Measurements from ENCODE around the gene TMEM45A.
"Not testable (repeated sequence)": the region's sequence is repeated elsewhere in the genome, so short reads cannot be mapped to it uniquely, and the experiment has no call there.

TMEM45A gene, protein sequence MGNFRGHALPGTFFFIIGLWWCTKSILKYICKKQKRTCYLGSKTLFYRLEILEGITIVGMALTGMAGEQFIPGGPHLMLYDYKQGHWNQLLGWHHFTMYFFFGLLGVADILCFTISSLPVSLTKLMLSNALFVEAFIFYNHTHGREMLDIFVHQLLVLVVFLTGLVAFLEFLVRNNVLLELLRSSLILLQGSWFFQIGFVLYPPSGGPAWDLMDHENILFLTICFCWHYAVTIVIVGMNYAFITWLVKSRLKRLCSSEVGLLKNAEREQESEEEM

DNA sequence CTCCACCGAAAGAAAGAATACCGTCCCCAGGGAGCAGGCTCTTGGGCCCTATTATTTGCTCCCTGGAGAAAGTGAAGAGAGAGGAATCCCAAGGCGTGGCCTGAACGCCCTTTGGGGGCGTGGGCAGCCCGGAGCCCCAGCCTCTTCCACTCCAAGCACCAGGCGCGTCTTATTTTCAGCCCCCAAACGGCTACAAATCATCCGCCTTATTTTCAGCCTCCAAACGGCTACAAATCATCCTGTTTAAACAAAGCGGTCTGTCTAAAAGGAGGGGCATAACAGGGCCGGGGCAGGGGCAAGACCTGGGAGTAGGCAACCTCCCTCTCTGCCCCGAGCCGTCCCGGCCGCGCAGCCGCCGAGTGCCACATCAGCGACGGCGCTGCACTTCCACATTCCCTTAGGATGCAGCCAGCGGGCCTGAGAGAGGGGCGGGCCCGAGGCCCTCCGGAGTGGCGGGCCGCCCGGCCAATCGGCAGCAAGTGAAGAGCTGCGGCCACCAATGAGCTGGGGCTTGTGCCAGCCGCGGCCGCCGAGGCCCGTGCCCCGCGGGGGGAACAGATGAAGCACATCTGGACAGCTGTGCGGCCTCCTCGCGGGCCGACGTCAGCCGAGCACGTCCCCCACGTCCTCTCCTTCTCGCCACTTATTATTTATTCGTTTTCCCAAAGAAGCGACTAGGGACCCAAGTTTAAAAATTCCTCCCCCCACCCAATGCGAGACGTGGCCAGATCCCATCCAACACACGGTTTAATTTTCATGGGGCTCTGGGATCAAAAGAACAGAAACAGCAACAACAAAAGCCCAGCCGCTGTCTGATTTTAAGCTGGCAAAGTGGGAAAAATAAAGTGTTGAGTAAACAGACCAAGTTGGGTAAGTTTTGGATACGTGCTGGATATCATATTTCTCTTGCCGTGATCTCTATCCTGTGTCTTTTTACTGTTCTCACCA, at the start of gene TMEM45A:
TMEM45A (plus strand) TSS at position 561 of the 948 bp plus-strand sequence. CDS start 62,593 bp downstream, outside the sequence.
- no peak for FAIRE-seq

GRCh38 chr3:100443690-100444089, 48.7 kb upstream of the TMEM45A start:
- FAIRE-seq: no peak

DNA sequence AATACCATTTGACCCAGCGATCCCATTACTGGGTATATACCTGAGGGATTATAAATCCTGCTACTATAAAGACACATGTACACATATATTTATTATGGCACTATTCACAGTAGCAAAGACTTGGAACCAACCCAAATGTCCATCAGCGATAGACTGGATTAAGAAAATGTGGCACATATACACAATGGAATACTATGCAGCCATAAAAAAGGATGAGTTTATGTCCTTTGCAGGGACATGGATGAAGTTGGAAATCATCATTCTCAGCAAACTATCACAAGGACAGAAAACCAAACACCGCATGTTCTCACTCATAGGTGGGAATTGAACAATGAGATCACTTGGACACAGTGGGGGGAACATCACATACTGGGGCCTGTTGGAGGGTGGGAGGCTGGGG, 45.4 kb upstream of the TMEM45A start:
- not testable (repeated sequence) for FAIRE-seq

DNA sequence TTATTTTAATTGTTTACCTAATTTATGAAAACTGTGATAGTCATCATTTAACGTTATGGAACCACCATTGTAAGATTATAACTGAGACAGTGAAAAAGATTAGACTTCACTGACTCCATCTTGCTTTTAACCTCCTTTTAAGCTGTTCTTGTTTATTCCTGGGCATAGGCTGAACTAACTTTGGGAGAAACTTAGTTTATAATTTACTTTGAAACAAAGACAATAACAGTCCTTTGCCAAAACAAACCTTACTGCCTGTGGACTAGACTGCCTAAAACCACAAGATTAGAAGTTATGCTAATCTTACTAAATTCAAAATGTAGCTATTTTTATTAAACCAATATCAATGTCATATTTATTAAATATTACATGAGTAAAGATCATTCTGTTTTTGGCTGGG, 44.3 kb upstream of the TMEM45A start:
- no peak for FAIRE-seq

GRCh38 chr3:100449214-100449613, 43.2 kb upstream of the TMEM45A start:
- no peak for FAIRE-seq

DNA sequence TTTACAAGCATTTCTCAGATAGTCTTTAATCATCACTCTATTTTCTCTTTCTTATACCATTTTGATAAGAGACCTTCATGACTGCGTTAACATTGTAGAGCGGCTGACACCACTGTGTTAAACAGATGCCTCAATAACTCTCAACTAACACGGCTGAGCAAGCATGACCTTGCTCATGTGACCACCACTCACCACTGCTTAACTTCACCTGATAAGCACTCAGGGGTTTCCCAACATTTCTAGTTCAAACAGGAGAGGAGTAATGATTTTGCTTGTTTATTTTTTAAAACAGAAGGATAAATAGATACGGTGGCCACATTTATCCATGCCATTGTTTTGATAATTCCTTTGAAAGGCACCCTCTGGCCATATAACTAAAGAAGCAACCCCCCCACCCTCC, 37.7 kb upstream of the TMEM45A start:
- no peak for FAIRE-seq

GRCh38 chr3:100455841-100456550, 36.4 kb upstream of the TMEM45A start:
- FAIRE-seq: no peak

GRCh38 chr3:100456745-100457144, 35.7 kb upstream of the TMEM45A start:
- no peak for FAIRE-seq

GRCh38 chr3:100457811-100458210, 34.6 kb upstream of the TMEM45A start:
- no peak for FAIRE-seq

- no peak for FAIRE-seq
Observed at GRCh38 chr3:100458814-100459213, 33.6 kb upstream of the TMEM45A start.

DNA sequence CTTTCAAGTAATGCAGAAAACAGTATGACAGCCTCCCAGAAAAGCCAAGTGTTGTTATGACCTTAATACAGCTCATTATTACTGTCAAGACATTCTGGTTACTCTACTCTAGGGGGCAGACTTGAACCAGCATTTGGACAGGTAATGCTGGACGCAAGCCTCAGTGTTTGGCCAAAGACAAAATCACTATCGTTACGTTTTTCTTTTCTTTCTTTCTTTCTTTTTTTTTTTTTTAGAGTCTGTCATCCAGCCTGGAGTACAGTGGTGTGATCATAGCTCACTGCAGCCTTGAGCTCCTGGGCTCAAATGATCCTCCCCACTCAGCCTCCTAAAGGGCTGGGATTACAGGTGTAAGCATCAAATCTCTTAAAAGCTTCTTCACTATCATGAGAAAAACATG, 29.4 kb upstream of the TMEM45A start:
- peak; percentile 84 for FAIRE-seq

DNA sequence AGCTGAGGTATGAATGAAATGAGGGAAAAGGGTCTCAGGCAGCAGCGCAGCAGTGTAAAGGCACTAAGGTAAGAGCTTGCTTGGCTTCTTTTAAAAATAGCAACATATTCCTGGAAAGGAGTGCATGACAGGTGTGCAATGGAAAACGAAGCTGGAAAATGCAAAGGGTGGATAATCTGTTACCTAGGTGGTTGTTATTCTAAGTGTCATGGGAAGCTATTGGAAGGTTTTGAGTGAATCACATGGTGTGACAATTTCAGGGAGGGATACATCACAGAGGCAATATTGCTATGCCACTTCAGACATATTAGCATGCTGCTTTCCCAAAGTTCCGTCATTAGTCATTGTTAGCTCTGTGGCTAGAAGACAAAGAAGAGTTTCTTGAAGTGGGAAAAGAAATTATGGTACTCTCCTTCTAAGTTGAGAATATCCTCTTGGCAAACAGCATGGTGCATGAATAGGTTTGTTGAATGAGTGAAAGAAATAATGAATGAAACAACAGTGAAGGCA, 28.7 kb upstream of the TMEM45A start:
- FAIRE-seq: no peak

DNA sequence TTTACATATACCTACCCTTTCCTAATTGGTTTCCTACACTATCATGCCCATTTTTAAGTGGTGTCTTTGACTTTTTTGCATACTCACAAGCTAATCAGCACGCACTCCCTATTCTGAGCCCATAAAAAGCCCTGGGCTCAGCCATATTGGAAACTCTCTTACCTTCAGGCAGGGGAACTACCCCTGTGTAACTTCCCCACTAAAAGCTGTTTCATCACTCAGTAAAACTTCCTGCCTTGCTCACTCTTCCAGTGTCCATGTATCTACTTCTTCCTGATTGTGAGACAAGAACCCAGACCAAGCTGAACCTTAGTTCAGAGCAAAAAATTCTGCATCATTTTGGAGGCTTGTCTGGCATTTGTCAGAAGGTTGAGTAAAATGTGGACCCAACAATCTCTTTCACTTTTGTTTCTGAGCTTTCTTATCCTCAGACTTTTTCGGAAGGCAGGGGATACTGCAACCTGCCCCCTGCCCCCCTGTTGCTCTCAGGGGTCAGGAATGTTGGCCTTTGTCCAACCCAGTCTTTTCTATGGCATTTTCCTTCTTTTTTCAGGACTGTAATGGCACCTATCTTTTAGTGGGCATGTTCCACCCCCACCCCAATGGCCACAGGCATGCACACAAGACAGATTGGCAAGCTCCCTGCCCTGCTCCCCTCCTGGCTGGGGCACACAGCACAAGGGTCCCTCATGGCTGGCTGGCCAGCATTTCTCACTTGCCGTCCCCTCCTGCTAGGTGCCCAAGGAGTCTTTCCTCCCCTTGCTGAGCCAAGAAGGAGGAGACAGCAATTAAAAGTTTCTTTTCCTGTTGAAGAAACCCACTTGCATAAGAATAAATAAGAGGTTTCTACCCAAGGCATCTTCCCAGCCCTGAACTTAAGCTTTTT, 26.3 kb upstream of the TMEM45A start:
- no peak for FAIRE-seq

- no peak for FAIRE-seq
Observed at GRCh38 chr3:100467133-100467532, 25.3 kb upstream of the TMEM45A start.

DNA sequence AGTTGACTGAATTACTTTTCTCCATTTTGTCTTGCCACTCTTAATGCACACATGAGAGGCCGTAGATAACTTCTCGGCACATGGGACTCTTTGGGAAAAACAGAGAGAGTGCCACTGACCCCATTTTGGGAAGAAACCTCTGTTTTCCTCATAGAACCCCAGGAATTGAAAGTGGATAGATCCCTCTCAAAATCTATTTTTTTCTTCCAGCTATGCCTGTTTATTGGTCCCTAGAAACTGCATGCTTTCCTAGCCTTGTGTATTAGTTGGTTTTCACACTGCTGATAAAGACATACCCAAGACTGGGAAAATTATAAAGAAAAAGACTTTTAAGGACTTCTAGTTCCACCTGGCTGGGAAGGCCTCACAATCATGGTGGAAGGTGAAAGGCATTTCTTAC, 23.7 kb upstream of the TMEM45A start:
- FAIRE-seq: no peak

- FAIRE-seq: no peak
Observed at GRCh38 chr3:100470951-100471350, 21.5 kb upstream of the TMEM45A start.

DNA sequence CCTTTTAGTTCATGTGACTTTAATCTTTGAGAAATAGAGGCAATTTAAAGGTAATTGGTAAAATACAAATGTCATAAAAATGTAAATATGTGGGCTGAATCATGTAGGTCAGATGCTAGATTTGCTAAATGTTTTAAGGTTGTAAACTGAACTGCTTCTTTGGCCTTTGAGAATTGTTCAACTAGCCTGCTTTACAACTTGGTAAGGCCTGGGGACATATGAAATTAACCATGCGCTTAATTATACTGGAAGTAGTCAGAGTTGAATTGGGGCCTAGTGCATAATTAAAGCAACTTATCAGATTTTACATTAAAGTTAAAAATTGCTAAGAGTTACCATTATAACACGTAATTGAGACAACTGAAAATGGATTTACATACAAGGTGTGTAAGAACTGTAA, 21.0 kb upstream of the TMEM45A start:
- no peak for FAIRE-seq

DNA sequence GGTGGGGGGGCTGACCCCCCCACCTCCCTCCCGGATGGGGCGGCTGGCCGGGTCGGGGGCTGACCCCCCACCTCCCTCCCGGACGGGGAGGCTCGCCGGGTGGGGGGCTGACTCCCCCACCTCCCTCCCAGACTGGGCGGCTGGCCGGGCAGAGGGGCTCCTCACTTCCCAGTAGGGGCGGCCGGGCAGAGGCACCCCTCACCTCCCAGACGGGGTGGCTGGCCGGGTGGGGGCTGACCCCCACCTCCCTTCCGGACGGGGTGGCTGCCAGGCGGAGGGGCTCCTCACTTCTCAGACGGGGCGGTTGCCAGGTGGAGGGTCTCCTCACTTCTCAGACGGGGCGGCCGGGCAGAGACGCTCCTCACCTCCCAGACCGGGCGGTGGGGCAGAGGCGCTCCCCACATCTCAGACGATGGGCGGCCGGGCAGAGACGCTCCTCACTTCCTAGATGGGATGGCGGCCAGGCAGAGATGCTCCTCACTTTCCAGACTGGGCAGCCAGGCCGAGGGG, 14.5 kb upstream of the TMEM45A start:
- not testable (repeated sequence) for FAIRE-seq

- not testable (repeated sequence) for FAIRE-seq
Observed at GRCh38 chr3:100478521-100478920, 13.9 kb upstream of the TMEM45A start.

GRCh38 chr3:100480081-100480480, 12.3 kb upstream of the TMEM45A start:
- no peak for FAIRE-seq

DNA sequence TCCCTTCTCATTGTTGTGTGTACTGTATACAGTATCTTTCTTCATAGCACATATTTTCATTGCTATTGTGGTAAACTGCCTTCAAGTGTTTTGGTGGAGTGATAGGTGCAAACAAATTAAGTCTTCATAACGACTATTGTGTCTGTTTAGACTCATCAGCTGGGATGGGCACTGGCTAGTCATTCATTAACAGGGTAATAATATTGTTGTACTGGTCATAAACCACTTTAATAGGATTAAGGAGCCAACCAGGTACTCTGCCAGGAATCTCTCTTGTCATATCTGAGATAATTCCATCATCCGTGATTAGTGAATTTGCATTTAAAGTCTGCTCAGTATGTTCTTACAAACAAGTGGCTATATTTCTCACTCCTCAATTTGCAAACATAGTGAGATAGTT, 10.2 kb upstream of the TMEM45A start:
- no peak for FAIRE-seq

DNA sequence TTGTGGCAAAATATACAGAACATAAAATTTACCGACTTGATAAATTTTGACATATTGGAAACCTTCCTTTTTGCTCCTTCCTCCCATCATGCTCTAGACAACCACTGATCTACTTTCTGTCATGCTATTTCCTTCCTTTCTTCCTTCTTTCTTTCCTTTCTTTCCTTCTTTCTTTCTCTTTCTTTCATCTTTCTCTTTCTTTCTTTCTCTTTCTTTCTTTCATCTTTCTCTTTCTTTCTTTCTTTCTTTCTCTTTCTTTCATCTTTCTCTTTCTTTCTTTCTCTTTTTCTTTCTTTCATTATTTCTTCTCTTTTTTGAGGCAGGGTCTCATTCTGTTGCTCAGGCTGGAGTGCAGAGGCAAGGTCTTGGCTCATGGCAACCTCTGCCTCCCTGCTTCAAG, 8.9 kb upstream of the TMEM45A start:
- no peak for FAIRE-seq
